Stimulated activated naive CD4-positive, alpha-beta T cell treated with Interleukin-2 at 50 U/mL for 16 hours (primary cell): ENCODE measurements around the gene TSPYL2.

ENCODE experiments used
- DNase-seq: peaks from one replicate; lab custom pipeline; 2025; lab: John Stamatoyannopoulos, UW

Gene TSPYL2

GRCh38 chrX:53081925-53082772, at the start of gene TSPYL2:
TSPYL2 (plus strand) TSS chrX:53082367; CDS start chrX:53082499, 132 bp downstream.
- DNase-seq, result peak; percentile 91

- no peak for DNase-seq
Observed at GRCh38 chrX:53036149-53036548, 46.0 kb upstream of the TSPYL2 start.

GRCh38 chrX:53039236-53039635, 42.9 kb upstream of the TSPYL2 start:
- no peak for DNase-seq

- no peak for DNase-seq
Observed at GRCh38 chrX:53044995-53045394, 37.2 kb upstream of the TSPYL2 start.

GRCh38 chrX:53047228-53047627, 34.9 kb upstream of the TSPYL2 start:
- DNase-seq, result no peak

GRCh38 chrX:53048169-53049126, 33.7 kb upstream of the TSPYL2 start, which contains the start of gene GPR173:
GPR173 (plus strand) TSS chrX:53048789; CDS start chrX:53076622, 27,833 bp downstream.
- DNase-seq, result no peak

GRCh38 chrX:53049127-53049517, 33.0 kb upstream of the TSPYL2 start:
- DNase-seq, result no peak

- DNase-seq, result no peak
Observed at GRCh38 chrX:53050841-53051240, 31.3 kb upstream of the TSPYL2 start.

GRCh38 chrX:53055244-53055849, 26.8 kb upstream of the TSPYL2 start:
- no peak for DNase-seq

GRCh38 chrX:53056292-53056691, 25.9 kb upstream of the TSPYL2 start:
- DNase-seq, result no peak

- no peak for DNase-seq
Observed at GRCh38 chrX:53065104-53065503, 17.1 kb upstream of the TSPYL2 start.

GRCh38 chrX:53071064-53071463, 11.1 kb upstream of the TSPYL2 start:
- no peak for DNase-seq

GRCh38 chrX:53071604-53072417, 10.4 kb upstream of the TSPYL2 start:
- peak; percentile 53 for DNase-seq

GRCh38 chrX:53072418-53073114, 9.6 kb upstream of the TSPYL2 start:
- DNase-seq, result no peak

GRCh38 chrX:53073115-53073586, 9.0 kb upstream of the TSPYL2 start:
- DNase-seq, result no peak

- no peak for DNase-seq
Observed at GRCh38 chrX:53075011-53075410, 7.2 kb upstream of the TSPYL2 start.

- no peak for DNase-seq
Observed at GRCh38 chrX:53076671-53077070, 5.5 kb upstream of the TSPYL2 start.

GRCh38 chrX:53077207-53078197, 4.7 kb upstream of the TSPYL2 start:
- no peak for DNase-seq

- no peak for DNase-seq
Observed at GRCh38 chrX:53078943-53079342, 3.2 kb upstream of the TSPYL2 start.
